Stimulated activated CD4-positive, alpha-beta T cell treated with anti-CD3 and anti-CD28 coated beads, Interleukin-4, amount 100 ng/mL, for 1 hour (primary cell): ENCODE results near the gene ZNF75A.
A peak's percentile ranks its signal among the peaks of the same experiment; 100 is the strongest.
"Not testable (repeated sequence)": the region's sequence is repeated elsewhere in the genome, so short reads cannot be mapped to it uniquely, and the experiment has no call there.

Source experiments
- DNase-seq: peaks from one replicate; pipeline ENCODE4 v3.0.0-alpha.2; 2020

ZNF75A gene

DNA sequence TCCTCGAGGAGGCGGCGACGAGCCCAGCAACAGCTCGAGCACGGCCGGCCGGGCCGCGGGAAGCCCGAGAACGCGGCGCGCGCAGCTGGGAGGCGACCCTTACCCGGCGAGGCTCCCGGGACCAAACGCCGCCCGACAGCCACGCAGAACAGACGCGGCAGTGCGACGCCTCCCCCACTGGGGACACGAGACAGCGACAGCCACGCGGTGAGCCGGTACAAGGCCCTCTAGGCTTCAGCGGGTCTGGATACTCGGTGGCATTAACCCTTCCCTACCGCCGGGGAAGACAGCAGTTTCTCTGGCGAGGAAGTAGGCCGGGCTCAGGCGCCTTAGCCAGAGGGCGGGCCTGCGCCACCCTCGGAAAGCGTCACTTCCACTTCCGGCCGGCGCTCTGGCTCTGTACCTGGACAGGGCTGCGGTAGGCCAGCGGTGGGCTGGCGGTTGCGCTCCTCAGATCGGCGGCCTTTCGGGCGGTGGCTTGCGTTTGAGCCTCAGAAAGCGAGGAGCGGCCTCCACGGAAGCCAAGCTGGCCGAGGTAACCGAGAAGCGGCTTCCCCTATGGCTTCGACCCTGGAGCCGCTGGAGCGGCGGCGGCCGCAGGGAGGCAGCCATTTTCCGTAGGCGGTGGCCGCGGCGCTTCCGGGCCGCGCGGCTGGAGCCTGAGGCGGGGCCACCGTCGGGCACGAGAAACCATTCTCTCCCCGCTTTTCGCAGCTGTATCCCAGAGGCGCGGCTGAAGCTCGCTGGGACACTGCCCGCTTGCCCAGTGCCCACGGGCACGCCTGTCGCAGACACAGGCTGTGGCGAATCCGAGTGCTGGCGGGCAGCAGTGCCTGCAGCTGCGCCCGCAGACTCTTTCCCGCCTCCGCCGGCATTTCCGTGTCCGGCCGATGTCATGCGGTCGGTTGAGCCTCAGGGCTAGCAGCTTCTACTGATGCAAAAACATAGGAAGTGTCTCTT lies at the start of gene ZNF75A, which contains the start of gene TIGD7:
TSS of gene ZNF75A (plus strand) at position 389 of the 960 bp plus-strand sequence. CDS start 2,932 bp downstream, outside the sequence.
TSS of gene TIGD7 (minus strand) at position 322 of the 960 bp plus-strand sequence. CDS start 4,816 bp downstream, outside the sequence.
- peak; percentile 79 for DNase-seq

DNA sequence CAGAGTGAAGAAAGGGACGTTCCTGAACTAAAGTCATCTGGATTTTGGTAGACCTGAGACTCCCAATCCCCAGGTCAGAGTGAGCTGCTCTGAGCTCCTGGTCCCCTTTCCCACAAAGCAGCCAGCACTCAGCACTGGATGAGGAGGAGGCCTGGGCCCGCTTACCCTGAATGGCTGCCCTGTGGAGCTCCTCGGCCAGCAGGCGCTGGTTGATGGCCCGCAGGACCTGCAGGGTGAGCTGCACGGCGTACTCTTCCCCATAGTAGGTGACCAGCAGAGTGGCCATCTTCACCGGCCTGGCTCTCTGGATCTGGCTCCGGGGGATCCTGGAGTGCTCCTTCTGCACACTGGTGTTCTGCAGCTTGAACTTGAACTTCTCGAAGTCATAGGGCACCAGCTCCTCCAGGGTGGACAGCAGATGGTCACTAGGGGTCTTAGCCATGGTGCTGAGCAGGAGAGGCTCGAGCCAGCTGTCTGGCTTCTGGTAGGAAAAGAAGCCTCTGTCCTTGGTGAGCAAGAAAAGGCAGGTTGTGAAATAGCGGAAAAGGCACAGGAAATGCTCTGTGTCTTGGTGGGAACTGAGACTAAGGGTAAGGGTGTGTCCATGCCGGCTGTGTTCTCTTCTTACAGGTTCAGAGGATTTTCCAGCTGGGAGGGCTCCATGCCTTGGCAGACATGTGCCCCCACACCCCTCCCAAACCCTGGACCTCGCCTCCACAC lies 49.0 kb upstream of the ZNF75A start, which contains the start of gene MEFV:
TSS of gene MEFV (minus strand) at position 488 of the 720 bp plus-strand sequence. CDS start at position 442, 46 bp downstream.
- DNase-seq: no peak

DNA sequence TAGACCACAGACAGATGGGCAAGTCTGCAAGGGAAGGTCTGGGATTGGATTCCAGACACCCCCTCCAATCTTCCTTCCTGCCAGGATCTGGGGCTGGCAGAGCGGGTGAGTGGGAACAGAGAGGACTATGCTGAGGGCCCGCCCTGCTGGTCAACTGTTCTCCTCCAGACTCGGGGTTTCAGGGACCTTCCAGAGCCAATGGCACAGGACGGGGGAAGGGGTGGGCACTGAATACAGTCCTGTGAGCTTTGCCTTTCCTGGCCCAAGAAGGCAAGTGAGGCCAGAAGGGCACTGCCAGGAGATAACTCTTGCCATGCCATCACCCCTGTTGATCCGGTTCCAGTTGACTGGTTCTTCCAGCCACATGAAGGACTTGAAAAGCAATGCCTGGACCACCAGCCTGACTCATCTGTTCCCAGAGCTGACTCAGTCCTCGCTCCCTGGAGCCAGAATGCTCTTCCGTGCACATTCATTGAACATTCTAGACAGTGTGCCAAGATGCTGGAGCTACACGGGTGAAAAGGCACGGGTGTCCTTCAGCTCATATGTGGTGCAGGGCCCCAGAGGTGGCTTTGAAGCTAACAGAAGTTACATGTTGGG lies 48.3 kb upstream of the ZNF75A start:
- no peak for DNase-seq

DNA sequence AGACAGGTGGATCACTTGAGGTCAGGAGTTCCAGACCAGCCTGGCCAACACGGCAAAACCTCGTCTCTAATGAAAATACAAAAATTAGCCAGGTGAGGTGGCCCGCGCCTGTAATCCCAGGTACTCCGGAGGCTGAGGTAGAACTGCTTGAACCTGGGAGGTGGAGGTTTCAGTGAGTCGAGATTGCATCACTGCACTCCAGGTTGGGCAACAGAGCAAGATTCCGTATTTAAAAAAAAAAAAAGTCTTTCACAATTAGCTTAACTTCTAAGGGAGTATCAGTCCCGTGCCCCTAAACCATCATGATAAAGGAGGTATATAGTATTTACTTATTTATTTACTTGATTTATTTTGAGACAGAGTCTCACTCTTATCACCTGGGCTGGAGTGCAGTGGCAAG lies 45.5 kb upstream of the ZNF75A start:
- DNase-seq: no peak

DNA sequence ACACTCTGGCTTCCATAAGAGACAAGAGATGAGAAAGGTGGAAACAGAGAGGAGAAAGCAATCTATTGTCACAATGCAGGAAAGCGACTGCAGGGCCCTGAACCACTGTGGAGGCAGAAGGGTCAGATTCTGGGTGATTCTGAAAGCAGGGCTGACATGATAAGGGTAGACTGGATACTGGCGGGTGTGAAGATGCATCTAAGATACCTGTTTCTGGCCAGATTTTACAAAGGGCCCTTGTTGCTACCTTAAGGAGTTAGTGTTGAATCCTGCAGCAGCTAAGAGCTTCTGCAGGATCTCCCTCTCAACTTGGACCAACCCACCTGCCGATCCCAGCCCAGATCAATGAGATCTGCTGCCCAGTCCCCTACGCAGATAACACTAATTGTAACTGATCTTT lies 42.8 kb upstream of the ZNF75A start:
- no peak for DNase-seq

DNA sequence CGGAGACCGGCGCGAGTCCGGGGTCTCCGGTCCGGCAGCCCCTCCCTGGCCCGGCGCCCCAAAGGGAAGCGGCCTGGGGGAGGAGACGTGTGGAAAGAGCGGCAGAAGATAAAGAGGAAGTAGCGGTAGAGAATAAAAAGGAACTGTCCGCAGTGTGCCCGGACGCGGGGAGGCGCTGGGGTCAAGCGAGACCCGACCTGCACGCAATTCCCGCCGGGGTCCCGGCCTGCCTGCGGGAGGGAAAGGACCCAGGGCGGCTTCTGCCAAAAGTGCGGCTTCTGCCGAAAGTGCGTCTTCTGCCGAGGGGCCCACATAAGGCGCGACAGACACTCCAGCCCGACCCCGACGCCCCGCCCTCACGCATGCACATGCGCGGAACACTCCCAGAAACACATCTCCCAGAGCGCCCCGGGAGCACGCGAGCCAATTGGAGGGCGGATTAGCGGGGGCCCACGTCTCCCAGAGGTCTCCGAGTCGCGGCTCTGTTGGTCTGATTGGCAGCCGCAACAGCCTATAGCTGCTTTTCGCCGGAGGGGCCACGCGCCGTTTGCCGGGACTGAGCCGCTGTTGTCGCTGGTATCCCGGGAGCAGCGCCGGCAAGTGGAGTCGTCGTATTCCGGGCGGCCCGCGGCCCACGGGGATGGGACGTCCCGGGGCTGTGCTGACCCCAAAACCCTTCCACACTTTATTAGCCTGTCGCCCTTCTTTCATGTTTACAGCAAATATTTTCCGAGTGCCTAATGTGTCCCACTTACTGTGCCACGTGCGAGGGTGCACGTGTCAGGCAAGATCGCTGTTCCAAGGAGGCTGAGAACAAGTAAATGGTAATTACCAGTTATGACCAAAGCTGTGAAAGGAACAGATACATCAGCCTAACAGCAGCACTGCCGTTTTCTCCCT lies 40.9 kb upstream of the ZNF75A start:
- peak; percentile 99 for DNase-seq

DNA sequence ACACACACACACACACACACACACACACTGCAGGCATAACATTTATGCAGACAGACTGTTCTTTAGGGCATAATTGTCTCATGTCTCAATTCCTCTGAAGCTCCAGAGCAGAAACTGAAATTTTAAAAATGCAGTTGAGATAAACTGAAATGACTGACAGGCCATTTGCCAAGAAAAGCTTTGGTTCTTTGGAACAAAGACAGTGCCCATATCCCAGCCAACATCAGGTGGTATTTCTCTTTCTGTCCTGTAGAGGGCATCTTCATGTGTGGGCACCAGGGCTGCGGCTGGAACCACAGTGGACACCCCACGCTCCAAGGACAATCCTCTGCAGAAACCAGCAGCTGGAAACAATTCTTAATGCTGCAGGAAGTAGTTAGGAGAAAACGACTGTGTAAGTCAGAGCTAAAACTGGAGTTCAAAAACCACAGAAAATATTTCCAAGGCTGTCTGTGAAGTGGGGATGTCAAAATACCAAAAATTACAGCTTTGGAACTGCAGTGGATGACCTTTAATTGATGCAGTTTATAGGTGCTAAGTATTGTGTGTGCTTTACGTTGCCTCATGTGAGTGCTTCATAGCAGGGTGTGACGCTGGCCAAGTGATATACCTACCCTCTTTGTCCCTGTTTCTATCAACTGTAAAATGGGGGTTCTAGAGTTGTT lies 38.3 kb upstream of the ZNF75A start:
- no peak for DNase-seq

DNA sequence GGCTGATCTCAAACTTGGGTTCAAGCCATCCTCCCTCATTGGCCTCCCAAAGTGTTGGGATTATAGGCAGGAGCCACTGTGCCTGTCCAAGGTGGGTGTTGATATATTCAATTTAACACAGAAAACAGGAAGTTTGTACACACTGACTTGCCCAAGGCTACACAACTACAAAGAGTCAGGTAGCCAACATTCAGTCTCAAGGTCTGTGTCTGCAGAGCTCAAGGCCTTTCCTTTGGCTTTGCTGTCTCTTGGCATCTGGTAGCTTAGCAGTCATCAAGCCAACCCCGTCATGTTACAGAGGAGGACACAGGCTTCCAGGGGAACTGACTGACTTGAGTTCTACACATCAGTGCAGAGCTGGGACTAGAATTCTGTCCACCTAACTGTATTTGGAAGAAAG lies 37.0 kb upstream of the ZNF75A start:
- DNase-seq: no peak

DNA sequence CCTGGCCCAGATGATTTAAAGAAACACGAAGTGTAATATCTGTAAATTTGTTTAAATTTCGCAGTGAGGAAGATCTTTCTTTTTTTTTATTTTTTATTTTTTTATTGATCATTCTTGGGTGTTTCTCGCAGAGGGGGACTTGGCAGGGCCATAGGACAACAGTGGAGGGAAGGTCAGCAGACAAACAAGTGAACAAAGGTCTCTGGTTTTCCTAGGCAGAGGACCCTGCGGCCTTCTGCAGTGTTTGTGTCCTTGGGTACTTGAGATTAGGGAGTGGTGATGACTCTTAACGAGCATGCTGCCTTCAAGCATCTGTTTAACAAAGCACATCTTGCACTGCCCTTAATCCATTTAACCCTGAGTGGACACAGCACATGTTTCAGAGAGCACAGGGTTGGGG lies 34.6 kb upstream of the ZNF75A start:
- DNase-seq: not testable (repeated sequence)

DNA sequence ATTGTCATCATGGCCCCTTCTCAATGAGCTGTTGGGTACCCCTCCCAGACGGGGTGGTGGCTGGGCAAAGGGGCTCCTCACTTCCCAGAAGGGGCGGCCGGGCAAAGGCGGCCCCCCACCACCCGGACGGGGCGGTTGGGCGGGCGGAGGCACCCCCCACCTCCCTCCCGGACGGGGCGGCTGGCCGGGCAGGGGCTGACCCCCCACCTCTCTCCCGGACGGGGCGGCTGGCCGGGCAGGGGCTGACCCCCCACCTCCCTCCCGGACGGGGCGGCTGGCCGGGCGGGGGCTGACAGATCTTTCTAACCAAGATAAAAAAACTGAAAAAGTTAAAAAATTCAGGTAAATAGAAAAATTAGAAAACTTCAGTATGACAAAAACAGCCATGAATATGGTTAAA lies 34.0 kb upstream of the ZNF75A start:
- DNase-seq: not testable (repeated sequence)

DNA sequence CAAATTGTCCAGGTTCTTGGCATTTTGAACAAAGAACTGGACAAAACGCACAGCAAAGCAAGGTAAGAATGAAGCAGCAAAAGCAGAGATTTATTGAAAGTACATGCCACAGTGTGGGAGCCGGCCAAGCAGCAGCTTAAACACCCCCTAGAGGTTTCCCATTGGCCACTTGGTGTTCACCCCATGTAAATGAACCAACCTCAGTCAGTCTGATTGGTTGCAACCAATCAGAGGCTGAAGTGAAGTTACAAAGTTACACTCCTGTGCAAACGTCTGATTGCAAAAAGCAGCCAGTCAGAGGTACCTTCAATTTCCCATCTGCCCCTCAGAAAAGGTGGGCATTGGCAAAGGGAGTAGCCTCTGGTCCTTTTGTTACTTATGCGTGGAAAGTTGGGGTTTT lies 30.8 kb upstream of the ZNF75A start:
- DNase-seq: no peak

DNA sequence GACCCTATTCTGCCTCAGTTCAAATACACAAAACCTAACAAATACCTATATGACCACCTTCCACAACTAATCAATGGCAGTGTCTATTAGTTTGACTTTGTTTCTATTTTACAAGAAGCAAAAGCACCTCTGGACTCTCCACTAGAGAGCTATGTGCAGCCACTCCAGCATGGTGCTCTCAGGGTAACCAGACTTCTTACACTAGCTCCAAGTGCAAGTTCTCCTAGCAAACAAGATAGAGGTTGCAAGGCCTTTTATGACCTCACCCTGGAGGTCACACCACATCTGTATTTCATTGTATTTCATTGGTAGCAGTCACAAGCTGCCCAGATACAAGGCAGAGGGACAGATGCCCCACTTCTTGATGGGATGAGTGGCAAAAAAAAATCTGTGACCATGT lies 30.4 kb upstream of the ZNF75A start:
- no peak for DNase-seq

DNA sequence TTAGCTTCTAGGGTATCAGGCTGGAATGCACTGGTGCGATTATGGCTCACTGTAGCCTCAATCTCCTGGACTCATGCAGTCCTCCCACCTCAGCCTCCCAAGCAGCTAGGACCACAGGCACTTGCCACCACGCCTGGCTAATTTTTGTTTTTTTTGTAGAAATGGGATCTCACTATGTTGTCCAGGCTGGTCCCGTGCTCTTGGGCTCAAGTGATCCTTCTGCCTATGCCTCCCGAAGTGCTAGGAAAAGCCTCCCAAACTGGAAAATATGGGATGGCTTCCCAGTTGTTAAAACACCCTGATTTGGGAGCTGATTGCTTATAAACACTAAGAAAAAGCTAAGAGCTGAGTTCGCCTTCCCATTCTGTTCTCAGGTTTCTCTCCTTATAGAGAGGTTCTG lies 28.6 kb upstream of the ZNF75A start:
- no peak for DNase-seq

DNA sequence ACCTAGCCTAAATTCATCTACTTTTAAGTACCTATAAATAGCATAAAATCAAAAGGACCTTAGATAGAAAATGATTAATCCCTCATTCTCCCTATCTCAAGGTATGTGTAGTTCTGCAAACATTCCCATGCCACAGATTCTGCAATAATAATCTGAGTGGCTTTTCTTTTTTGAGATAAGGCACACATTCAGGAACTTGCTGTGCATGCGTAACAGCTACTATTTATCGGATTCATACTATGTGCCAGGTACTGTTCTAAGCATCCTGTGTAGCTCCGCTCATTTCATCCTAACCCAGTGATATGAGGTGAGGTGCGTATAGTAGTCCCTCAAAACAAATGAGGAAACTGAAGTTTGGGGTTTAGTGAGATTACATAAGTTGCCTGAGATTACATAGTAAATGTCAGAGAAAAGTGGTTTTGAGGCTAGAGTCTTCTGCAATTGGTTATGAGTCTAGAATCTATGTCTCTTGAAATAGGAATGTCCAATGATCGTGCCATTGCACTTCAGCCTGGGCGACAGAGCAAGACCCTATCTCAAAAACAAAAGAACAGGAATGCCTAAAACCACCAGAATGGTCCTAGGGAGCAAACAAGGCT lies 24.0 kb upstream of the ZNF75A start:
- no peak for DNase-seq

DNA sequence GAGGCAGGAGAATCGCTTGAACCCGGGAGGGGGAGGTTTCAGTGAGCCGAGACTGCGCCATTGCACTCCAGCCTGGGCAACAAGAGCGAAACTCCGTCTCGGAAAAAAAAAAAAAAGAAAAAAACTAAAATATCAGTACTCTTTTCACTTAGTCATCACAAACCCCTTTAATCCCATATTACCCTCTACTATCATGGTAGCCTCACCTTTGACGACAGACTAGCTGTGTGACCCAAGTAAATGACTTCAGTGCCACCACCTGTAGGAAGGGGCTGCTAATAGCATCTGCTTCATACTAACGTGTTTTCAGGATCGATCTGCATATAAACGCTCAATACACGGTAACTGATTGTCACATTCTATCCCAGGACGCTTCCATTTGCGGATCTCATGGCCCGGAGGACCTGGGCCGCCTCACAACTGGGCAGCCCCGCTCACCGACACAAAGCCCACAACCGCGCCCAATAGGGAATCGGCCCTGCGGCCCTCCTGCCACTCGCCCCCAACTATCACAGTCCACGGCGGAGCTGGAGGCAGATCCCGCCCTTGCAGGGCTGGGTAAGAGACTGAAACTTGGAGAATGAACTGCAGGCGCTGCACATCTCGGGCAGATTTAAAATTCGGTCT lies 23.1 kb upstream of the ZNF75A start:
- DNase-seq: no peak

DNA sequence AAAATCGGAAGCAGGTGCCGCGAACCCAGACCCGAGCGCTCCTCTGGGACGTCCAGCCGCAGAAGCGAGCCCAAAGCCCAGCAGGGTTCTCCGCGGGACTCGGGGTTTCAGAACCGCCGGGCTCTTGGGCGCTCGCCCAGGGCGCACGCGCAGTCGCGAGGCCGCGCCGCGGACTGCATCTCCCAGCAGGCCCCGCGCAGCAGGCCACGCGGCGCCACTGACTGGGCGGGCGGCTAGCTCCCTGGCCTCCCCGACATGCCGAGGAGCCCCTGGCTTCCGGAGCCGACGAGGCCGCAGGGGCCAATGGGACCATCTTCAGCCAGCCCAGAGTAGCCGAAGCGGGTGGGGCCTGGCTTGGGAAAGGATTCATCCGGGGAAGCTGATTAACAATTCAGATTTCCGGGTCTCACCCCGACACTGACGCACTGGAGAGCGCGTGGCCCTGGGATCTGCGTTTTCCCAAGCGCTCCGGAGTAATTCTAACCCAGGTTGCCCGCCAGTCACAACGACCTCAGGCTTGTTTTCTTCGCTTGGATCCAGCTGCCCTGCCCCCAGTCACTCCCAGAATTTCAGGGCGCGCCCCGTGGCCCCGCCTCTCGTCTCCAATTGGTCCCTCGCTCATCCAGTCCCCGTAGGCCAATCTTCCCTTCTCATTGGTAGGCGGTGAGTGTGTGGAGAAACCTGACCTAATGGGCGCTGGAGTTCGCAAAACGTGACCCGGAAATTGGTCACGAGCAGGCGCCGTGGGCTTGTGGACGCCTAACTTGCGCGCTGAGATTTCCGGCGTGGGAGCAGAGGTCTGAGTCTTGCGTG lies 22.4 kb upstream of the ZNF75A start, which contains the start of gene ZNF263:
TSS of gene ZNF263 (plus strand) at position 762 of the 813 bp plus-strand sequence. CDS start 328 bp downstream, outside the sequence.
- DNase-seq: peak; percentile 91

DNA sequence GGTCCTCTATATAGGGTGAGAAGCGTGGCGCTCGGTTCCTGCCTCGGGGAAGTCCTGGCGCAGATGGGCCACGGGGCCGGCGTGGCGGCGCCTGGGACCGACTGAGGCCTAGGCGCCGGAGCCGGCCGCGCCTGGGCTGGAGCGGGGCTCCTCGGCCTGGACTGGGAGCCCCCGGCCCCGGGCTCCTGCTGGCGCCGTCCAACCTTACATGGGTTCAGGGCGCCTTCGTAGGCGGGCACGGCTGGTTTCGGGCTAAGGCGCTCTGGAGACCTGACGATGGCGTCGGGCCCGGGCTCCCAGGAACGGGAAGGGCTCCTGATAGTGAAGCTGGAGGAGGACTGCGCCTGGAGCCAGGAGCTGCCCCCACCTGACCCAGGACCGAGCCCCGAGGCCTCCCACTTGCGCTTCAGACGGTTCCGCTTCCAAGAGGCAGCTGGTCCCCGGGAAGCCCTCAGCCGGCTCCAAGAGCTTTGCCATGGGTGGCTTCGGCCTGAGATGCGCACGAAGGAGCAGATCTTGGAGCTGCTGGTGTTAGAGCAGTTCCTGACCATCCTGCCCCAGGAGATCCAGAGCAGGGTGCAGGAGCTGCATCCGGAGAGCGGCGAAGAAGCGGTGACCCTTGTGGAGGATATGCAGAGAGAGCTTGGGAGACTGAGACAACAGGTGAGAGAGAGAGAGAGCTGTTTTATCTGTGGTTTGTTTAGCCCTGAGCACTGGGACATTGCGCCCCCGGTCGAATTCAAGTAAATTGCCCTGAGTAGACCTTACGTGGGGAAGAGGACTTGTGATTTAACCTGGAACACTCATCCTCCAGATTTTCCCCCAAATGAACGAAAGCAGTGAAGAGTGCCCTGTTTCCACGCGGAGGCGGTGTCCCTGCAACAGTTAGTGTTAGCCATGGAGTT lies 21.5 kb upstream of the ZNF75A start:
- no peak for DNase-seq

DNA sequence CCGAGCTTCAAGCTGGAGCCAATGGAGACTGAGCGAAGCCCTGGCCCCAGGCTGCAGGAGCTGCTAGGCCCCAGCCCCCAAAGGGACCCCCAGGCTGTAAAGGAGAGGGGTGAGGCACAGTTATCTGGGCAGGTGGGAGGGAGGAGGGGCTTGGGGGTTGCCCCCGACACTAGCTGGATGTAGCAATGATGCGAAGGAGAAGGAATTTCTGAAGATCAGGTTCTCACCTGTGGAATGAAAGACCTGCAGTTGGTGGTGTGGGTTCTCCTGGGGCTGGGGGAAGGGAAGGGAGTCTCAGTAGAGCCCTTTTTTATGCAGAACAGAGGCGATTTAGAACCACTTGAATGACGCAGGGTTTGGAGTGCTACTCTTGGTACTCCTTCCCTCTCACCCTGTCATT lies 20.2 kb upstream of the ZNF75A start:
- no peak for DNase-seq
